ENCODE data around the gene OR2AE1.

Gene OR2AE1

GRCh38 chr7:99855236-99855635, 21.6 kb downstream of the OR2AE1 start:
- DNase-seq, result no peak

GRCh38 chr7:99848420-99849216, 28.2 kb downstream of the OR2AE1 start:
- no peak for DNase-seq

GRCh38 chr7:99844328-99844727, 32.5 kb downstream of the OR2AE1 start:
- DNase-seq, result no peak

- no peak for DNase-seq
These were observed 33.0 kb downstream of the OR2AE1 start for GRCh38 chr7:99843808-99844207.

- no peak for DNase-seq
These were observed 33.9 kb downstream of the OR2AE1 start for GRCh38 chr7:99842926-99843325.

GRCh38 chr7:99840136-99840869, 36.5 kb downstream of the OR2AE1 start:
- no peak for DNase-seq

GRCh38 chr7:99839287-99840021, 37.4 kb downstream of the OR2AE1 start:
- DNase-seq, result peak; percentile 48

- no peak for DNase-seq
These were observed 39.0 kb downstream of the OR2AE1 start for GRCh38 chr7:99837649-99838361.

GRCh38 chr7:99835189-99835588, 41.6 kb downstream of the OR2AE1 start:
- no peak for DNase-seq

- DNase-seq, result no peak
These were observed 42.5 kb downstream of the OR2AE1 start for GRCh38 chr7:99834382-99834781.

- DNase-seq, result no peak
These were observed 43.5 kb downstream of the OR2AE1 start for GRCh38 chr7:99833289-99833877.

- no peak for DNase-seq
These were observed 45.2 kb downstream of the OR2AE1 start for GRCh38 chr7:99831595-99831994.

- DNase-seq, result no peak
These were observed 47.2 kb downstream of the OR2AE1 start for GRCh38 chr7:99829524-99830160.

- DNase-seq, result no peak
These were observed 48.0 kb downstream of the OR2AE1 start for GRCh38 chr7:99828811-99829210.

- DNase-seq, result no peak
These were observed 49.6 kb downstream of the OR2AE1 start for GRCh38 chr7:99827040-99827778.
